ENCODE measurements around the gene IL1RAPL1. TPM values are rescaled to one million over a fixed set of nuclear protein-coding genes. Genes with fewer than 3 reads are reported as not detected.
"Not testable (repeated sequence)": the region's sequence is repeated elsewhere in the genome, so short reads cannot be mapped to it uniquely, and the experiment has no call there.

IL1RAPL1 gene
- polyA plus RNA-seq, 1 donor from 2014 or later = not detected

DNA sequence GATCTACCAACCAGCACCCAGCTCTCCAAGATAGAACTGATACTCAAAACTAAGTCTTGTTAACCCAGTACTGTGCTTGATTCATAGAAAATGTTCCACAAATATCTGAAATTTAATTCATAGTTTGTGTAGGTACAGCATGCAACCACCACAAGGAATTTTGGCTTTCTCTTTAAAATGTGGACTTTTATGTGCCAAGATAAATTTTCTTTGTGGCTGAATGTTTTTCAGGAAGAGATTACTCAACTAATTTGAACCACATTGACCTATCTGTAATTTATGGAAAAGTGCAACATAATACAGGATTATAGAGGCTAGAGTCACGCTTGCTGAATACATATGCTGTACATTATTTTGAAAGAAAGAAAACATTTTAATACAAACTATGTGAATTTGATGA, 730.8 kb downstream of the IL1RAPL1 start:
- Histone ChIP-seq H3K79me2 (replicated peaks; ENCODE audit: insufficient read depth, low read length) (no peaks in the 10 kb centered on the region), H3K9ac (ENCODE audit: low read length) (no peak overlapping the region)
- TF ChIP-seq RAD21 (conservative IDR thresholded peaks at IDR 0.05) (no peak), TAF1 (IDR thresholded peaks at IDR 0.05; ENCODE audit: low read depth) (no peak), EZH2 (IDR thresholded peaks at IDR 0.05; ENCODE audit: borderline replicate concordance, insufficient read depth, low read length, poor library complexity, severe bottlenecking) (no peak), SMC3 (conservative IDR thresholded peaks at IDR 0.05; ENCODE audit: poor library complexity) (no peak), MXI1 (conservative IDR thresholded peaks at IDR 0.05; ENCODE audit: poor library complexity, severe bottlenecking) (no peak), EP300 (conservative IDR thresholded peaks at IDR 0.05; ENCODE audit: poor library complexity, severe bottlenecking) (no peak), POLR2AphosphoS5 (IDR thresholded peaks at IDR 0.05) (no peak)
- TF ChIP-seq, protein P1, sequence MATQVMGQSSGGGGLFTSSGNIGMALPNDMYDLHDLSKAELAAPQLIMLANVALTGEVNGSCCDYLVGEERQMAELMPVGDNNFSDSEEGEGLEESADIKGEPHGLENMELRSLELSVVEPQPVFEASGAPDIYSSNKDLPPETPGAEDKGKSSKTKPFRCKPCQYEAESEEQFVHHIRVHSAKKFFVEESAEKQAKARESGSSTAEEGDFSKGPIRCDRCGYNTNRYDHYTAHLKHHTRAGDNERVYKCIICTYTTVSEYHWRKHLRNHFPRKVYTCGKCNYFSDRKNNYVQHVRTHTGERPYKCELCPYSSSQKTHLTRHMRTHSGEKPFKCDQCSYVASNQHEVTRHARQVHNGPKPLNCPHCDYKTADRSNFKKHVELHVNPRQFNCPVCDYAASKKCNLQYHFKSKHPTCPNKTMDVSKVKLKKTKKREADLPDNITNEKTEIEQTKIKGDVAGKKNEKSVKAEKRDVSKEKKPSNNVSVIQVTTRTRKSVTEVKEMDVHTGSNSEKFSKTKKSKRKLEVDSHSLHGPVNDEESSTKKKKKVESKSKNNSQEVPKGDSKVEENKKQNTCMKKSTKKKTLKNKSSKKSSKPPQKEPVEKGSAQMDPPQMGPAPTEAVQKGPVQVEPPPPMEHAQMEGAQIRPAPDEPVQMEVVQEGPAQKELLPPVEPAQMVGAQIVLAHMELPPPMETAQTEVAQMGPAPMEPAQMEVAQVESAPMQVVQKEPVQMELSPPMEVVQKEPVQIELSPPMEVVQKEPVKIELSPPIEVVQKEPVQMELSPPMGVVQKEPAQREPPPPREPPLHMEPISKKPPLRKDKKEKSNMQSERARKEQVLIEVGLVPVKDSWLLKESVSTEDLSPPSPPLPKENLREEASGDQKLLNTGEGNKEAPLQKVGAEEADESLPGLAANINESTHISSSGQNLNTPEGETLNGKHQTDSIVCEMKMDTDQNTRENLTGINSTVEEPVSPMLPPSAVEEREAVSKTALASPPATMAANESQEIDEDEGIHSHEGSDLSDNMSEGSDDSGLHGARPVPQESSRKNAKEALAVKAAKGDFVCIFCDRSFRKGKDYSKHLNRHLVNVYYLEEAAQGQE (IDR thresholded peaks at IDR 0.05; ENCODE audit: borderline replicate concordance) = no peak
- TF ChIP-seq, protein P2, sequence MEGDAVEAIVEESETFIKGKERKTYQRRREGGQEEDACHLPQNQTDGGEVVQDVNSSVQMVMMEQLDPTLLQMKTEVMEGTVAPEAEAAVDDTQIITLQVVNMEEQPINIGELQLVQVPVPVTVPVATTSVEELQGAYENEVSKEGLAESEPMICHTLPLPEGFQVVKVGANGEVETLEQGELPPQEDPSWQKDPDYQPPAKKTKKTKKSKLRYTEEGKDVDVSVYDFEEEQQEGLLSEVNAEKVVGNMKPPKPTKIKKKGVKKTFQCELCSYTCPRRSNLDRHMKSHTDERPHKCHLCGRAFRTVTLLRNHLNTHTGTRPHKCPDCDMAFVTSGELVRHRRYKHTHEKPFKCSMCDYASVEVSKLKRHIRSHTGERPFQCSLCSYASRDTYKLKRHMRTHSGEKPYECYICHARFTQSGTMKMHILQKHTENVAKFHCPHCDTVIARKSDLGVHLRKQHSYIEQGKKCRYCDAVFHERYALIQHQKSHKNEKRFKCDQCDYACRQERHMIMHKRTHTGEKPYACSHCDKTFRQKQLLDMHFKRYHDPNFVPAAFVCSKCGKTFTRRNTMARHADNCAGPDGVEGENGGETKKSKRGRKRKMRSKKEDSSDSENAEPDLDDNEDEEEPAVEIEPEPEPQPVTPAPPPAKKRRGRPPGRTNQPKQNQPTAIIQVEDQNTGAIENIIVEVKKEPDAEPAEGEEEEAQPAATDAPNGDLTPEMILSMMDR (IDR thresholded peaks at IDR 0.05; ENCODE audit: poor library complexity, severe bottlenecking) = no peak

DNA sequence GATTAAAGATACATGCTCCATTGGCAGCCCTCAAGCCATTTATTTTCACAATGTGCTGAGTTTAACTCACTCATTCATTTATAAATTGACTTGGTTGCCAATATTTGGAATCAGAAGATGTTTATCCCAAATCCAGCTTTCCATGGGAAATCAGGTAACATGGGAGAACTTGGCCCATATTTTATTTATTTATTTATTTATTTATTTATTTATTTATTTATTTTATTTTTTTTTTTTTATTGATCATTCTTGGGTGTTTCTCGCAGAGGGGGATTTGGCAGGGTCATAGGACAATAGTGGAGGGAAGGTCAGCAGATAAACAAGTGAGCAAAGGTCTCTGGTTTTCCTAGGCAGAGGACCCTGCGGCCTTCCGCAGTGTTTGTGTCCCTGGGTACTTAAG, 745.2 kb downstream of the IL1RAPL1 start:
- H3K9me3 ChIP-seq (ENCODE audit: low read length); H3K9me2 ChIP-seq (ENCODE audit: insufficient read depth, low read length); H3K4me2 ChIP-seq (ENCODE audit: low read length); H3F3A ChIP-seq (ENCODE audit: insufficient read depth, low read length, poor library complexity, severe bottlenecking); H2AFZ ChIP-seq (ENCODE audit: low read depth, low read length); H3K4me3 ChIP-seq (ENCODE audit: low read length); H3K27ac ChIP-seq (ENCODE audit: low read length); H3K9ac ChIP-seq (ENCODE audit: low read length); H4K20me1 ChIP-seq (ENCODE audit: insufficient read depth); H3K36me3 ChIP-seq (ENCODE audit: insufficient read depth, low read length); H3K27me3 ChIP-seq (ENCODE audit: insufficient read depth, low read depth, low read length); H3K79me2 ChIP-seq (replicated peaks; ENCODE audit: insufficient read depth, low read length): not testable (repeated sequence)

More for the DNA sequence above, 730.8 kb downstream of the IL1RAPL1 start:
- H4K20me1 ChIP-seq (ENCODE audit: insufficient read depth) = no peaks in the 10 kb centered on the region
- no peaks in the 10 kb centered on the region for H3K9me3 ChIP-seq (ENCODE audit: low read length)
- H3K27me3 ChIP-seq (ENCODE audit: insufficient read depth, low read depth, low read length) = no peaks in the 10 kb centered on the region
- H3K4me3 ChIP-seq (ENCODE audit: low read length) = no peak overlapping the region
- no peaks in the 10 kb centered on the region for H3K36me3 ChIP-seq (ENCODE audit: insufficient read depth, low read length)
- H3K4me2 ChIP-seq (ENCODE audit: low read length) = no peak overlapping the region
- no peaks in the 10 kb centered on the region for H3F3A ChIP-seq (ENCODE audit: insufficient read depth, low read length, poor library complexity, severe bottlenecking)
- H2AFZ ChIP-seq (ENCODE audit: low read depth, low read length) = no peak overlapping the region
- no peaks in the 10 kb centered on the region for H3K9me2 ChIP-seq (ENCODE audit: insufficient read depth, low read length)
- no peak overlapping the region for H3K27ac ChIP-seq (ENCODE audit: low read length)

DNA sequence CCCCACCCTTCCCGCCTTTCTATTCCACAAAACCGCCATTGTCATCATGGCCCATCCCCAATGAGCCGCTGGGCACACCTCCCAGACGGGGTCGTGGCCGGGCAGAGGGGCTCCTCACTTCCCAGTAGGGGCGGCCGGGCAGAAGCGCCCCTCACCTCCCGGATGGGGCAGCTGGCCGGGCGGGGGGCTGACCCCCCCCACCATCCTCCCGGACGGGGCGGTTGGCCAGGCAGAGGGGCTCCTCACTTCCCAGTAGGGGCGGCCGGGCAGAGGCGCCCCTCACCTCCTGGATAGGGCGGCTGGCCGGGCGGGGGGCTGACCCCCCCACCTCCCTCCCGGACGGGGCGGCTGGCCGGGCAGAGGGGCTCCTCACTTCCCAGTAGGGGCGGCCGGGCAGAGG, 745.8 kb downstream of the IL1RAPL1 start:
- H3K79me2 ChIP-seq (replicated peaks; ENCODE audit: insufficient read depth, low read length); H2AFZ ChIP-seq (ENCODE audit: low read depth, low read length); H3K27me3 ChIP-seq (ENCODE audit: insufficient read depth, low read depth, low read length); H3K36me3 ChIP-seq (ENCODE audit: insufficient read depth, low read length); H4K20me1 ChIP-seq (ENCODE audit: insufficient read depth); H3K9me3 ChIP-seq (ENCODE audit: low read length); H3K4me2 ChIP-seq (ENCODE audit: low read length); H3K9me2 ChIP-seq (ENCODE audit: insufficient read depth, low read length); H3K4me3 ChIP-seq (ENCODE audit: low read length); H3K27ac ChIP-seq (ENCODE audit: low read length); H3F3A ChIP-seq (ENCODE audit: insufficient read depth, low read length, poor library complexity, severe bottlenecking); H3K9ac ChIP-seq (ENCODE audit: low read length): not testable (repeated sequence)
